OCI-LY1 (cell line): Measurements from ENCODE around the gene COL5A2.

Source experiments
- EZH2 ChIP-seq: fragments of 200-600 bp; sonication (generic), shearing (Covaris generic); IDR thresholded peaks from 2 replicates; pipeline ENCODE4 v1.8.0; 2017; ENCODE audit warnings: borderline replicate concordance, mixed run types, mild to moderate bottlenecking, antibody characterized with exemption, low read length, moderate library complexity, mixed read lengths
- TF ChIP-seq, protein P1 (sequence below): fragments of 200-600 bp; sonication (generic), shearing (Covaris generic); IDR thresholded peaks from 2 replicates; pipeline ENCODE4 v1.5.1; 2017; ENCODE audit warnings: mild to moderate bottlenecking, antibody characterized with exemption, low read length, moderate library complexity, mixed read lengths

DNA sequence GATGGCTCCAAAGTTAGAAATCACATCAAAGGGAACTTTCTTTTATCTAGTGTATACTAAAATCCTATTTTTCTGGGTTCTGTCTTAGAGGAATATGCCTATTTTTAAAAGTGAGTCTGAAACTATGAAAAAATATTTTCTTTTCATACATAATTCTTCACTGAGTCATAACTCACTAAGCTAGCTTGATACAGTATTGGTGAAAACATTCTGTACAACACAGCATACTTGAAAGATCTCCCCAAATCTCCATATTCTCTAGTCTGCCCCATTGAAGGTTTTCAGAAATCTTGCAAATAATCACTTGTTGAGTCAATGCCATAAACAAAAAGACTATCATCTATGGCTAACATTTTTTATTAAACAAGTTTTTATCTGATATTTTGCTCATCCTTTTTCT lies 160.9 kb downstream of the COL5A2 start:
- TF ChIP-seq EZH2: no peak
- TF ChIP-seq, protein P1, sequence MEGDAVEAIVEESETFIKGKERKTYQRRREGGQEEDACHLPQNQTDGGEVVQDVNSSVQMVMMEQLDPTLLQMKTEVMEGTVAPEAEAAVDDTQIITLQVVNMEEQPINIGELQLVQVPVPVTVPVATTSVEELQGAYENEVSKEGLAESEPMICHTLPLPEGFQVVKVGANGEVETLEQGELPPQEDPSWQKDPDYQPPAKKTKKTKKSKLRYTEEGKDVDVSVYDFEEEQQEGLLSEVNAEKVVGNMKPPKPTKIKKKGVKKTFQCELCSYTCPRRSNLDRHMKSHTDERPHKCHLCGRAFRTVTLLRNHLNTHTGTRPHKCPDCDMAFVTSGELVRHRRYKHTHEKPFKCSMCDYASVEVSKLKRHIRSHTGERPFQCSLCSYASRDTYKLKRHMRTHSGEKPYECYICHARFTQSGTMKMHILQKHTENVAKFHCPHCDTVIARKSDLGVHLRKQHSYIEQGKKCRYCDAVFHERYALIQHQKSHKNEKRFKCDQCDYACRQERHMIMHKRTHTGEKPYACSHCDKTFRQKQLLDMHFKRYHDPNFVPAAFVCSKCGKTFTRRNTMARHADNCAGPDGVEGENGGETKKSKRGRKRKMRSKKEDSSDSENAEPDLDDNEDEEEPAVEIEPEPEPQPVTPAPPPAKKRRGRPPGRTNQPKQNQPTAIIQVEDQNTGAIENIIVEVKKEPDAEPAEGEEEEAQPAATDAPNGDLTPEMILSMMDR: no peak
